GM18519 (cell line): ENCODE results near the gene CACNA1A.

Experiments
- ATAC-seq: cut with Tn5 transposase; IDR thresholded peaks from one replicate; pipeline ENCODE4 v1.9.1; 2021; ENCODE audit warnings: mild to moderate bottlenecking, moderate library complexity; ENCODE audit not compliant: unreplicated experiment, low FRiP score

CACNA1A gene

GRCh38 chr19:13241231-13242104 is 264.8 kb downstream of the CACNA1A start:
- no peak for ATAC-seq

DNA sequence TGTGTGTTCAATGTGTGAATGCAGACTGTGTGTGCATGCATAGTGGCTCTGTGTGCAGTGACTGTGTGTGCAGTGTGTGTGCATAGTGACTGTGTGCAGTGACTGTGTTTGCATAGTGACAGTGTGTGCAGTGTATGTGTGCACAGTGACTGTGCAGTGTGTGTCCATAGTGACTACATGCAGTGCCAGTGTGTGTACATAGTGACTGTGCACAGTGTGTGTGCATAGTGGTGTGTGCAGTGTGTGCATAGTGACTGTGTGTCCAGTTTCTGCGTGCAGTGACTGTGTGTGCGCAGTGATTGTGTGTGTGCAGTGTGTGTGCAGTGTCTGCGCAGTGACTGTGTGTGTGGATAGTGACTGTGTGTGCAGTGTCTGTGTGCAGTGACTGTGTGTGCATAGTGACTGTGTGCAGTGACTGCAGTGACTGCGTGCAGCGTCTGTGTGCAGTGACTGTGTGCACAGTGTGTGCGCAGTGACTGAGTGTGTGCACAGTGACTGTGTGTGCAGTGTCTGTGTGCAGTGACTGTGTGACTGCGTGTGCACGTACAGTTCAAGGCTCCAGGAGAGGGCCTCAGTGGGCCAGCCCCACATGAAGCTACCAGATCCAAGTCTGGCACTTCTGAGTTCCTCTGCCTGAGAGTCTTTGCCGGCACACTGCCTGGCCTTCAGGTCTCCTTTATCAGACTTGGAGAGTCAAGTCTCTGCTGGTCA is 265.8 kb downstream of the CACNA1A start:
- ATAC-seq = no peak

DNA sequence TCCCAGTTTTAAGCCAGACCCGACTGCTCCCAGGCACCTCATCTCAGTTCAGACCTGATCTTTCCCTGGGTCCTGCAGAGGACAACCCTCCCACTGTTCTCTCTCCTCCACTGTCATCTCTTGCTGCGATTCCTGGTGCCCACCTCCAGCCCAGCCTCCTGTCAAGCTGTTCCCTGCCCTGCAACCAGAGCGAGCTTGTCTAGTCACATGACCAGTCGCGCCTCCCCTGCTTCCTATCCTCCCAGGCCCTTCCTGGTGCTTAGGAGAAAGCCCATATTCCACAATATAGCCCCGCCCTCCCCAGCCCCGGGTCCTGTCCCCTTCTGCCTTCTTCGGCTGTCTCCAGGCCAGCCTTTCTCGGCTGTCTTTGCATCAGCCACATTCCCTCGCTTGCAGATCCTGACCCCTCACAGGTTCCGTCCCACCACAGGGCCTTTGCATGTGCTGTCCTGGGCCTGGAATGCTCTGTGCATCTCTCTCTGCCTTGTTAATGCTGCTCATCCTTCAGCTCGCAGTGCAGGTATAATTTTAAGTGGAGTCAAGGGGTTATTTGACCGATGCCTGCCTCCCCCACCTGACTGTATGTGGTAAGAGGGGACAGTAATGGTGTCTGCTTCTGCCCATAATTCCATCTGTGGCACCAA is 267.3 kb downstream of the CACNA1A start:
- ATAC-seq = no peak

DNA sequence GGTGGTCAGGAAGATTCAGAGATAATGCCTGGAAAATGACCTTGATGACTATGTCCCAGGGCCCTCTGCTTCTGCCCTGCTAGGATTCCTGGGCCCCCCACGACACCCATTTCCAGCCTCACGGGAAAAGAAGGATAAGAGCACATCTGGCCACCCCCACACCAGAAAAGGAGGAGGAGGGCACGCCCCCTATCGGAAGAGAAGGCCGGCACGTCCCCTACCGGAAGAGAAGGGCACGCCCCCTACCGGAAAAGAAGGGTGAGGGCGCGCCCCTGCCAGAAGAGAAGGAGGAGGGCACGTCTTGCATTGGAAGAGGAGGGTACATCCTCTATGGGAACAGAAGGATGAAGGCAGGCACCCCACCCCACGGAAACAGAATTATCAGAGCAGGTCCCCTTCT is 271.8 kb downstream of the CACNA1A start:
- ATAC-seq = no peak

DNA sequence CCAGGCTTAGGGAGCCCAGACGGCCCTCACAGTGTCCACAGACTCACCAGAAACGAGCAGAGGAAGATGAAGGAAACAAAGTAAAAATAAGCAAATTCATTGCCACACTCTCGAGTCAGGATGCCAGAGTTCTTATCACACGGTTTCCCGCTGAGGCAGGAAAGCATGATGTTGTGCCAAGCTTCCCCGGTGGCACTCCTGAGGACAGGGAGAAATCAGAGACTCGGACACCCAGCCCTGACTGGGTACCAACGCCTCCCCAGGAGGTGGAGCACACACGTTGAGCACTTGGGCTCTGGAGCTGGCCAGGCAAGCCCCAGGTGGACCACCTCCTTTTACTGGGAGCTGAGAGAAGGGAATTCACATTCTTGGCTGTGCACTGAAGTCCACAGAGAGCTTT is 274.6 kb downstream of the CACNA1A start:
- ATAC-seq = no peak

DNA sequence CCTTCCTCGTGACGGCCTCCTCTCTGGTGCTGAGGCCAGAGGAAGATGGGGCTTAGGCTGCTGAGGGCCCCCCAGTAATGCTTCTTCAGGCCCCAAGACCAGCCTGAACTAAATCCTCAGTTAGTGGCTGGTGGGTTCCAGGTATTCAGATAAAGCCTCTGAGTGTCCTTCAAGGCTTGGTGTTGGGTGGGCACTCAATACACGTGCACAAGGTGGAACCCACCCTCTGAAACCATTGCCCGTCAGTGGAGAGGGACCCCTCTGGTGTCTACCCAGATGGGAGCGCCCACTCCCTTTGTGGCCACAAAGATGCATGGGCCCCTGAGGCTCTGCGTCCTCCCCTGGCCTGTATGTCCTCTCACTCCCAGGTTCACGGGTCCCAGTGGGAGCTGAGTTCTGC is 277.0 kb downstream of the CACNA1A start:
- ATAC-seq = no peak

GRCh38 chr19:13228561-13228960 is 277.7 kb downstream of the CACNA1A start:
- ATAC-seq = no peak

DNA sequence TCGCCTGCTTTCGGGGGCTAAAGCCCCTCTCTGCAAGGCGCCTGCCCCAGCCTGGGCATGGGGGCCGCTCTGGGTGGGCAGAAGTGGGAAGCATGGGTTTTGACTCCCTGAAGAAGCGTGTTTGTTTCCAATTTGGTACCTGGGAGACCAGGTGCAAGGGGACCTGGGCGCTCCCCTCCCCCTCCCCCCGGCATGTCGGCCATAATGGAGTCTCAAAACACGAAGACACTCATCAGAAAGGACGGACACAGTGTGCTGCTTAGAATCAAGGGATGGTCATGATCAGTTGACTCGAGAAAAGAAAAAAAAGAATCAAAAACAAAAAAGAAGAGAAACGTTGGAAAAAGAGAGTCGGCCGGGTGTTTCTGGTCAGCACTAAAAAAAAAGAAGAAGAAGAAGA is 279.3 kb downstream of the CACNA1A start:
- no peak for ATAC-seq

DNA sequence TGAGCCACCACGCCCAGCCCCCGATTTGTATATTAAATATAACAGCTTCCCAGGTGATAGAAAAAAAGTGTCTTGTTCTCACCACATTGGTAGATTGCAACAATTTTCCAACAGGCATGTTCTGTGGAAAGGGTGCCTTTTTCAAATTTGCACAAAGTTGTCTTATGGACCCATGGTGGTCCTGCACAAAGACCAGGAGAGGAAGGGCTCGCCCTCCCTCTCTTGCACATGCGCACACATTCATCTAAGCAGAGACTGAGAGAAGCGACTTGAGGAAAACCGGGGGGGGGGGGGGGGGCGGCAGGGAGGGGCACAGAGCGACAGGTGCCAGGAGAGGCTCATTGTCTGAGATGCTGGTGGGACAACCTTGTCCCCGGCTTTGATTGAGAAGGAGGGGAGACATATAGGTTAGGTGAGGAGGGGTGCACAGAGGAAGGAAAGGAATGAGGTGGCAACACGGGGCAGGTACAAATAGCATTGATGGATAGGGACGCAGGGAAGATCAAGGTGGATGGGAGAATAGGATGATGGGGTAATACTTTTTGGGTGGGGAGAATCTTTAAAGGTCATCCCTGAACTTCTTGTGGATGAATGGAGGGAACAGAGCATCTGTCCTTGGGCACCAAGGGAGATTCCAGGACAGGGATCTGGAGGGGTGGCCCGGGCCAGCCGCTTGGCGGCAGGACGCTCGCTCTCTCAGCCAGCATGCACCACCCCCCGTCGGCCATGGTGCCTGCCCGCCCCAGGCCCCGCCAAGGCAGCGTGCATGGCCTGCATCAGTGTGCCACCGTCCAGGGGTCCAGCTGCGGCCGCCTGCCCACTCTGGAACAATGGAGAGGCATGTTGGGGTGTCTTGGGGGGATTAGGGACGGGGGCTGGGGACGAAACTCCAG is 280.1 kb downstream of the CACNA1A start:
- no peak for ATAC-seq

- ATAC-seq = no peak
Measured at GRCh38 chr19:13225085-13225484, 281.2 kb downstream of the CACNA1A start.

DNA sequence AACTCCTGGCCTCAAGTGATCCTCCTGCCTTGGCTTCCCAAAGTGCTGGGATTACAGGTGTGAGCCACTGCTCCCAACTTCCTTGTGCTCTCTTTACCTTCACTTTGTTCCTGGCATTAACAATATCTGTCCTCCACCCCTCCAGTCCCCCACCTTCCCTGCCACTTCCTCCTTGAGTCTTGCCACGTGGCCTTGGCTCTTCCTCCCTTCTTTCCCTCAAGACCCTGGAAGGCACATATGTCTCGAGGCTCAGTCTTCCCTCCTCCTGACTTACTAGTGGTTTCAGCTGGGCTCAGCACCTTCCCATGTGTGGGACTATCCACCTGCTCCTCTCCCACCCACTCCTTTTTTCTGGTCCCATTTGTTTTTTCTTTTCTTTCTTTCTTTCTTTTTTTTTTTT is 285.4 kb downstream of the CACNA1A start:
- no peak for ATAC-seq

DNA sequence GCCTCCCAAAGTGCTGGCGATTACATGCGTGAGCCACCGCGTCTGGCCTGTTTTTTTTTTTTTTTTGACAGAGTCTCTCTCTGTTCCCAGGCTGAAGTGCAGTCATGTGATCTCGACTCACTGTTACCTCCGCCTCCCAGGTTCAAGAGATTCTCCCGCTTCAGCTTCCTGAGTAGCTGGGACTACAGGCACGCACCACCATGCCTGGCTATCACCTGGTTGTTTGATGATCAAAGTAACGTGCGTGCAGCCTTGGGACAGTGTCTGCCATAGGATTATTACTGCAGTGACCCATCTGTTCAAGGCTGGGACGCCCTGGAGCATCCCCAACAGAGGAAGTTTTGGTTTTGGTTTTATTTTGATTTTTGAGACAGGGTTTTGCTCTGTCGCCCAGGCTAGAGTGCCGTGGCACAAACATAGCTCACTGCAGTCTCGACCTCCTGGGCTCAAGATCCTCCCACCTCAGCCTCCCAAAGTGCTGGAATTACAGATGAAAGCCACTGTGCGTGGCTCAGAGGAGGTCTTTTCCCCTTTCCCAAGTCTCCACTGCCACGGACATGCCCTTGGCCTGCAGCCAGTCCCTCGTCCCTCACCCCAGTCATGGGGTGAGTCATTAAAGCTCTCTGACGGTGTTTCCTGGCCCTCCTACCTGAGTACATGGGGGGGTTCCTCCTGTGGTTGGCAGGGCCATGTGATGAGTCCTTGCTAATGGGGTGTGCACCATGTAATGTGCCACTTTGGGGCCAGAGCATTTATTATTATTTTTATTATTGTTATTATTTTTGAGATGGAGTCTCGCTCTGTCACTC is 290.5 kb downstream of the CACNA1A start:
- no peak for ATAC-seq

- ATAC-seq = no peak
Measured at GRCh38 chr19:13214036-13214730, 292.1 kb downstream of the CACNA1A start.

- ATAC-seq = no peak
Measured at GRCh38 chr19:13212759-13213330, 293.4 kb downstream of the CACNA1A start.

DNA sequence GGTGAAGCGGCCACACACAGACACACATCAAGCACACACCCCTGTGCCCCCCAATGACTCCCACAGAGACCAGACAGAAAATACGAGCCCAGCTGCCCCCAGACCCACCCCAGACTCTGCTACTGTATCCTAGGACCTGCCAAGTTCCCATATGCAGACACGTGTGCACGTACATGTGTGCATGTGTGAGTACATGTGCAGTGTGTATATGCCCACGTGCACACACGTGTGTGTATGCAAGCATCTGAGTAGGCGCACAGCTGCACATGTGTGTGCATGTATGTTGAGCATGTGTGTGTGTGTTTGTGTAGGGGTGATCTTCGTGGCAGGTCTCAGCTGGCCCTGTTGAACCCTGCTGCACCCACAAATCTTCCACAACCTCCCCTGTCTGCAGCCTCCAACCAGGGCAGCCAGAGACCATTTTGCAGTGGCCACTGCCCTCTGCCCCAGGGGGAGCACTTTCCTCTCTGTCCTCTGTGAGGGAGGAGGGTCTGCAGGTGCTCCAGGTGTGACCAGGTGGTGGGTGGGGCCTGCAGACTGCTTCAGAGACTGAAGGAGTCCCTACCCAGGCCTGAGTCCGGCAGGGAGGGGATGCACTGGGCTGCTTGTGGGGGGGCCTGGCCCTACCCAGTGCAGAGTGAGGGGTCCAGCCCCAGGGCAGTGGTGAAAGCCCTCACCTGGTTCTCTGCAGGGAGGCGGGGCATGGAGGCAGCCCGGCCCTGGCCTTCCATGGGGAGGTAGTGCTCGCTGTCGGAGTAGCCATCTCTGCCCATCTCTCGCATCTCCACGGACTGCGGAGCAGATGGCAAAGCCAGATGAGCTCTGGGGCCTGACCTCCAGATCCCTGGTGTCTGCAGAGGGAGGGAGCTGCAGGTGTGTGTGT is 294.6 kb downstream of the CACNA1A start:
- no peak for ATAC-seq

- no peak for ATAC-seq
Measured at GRCh38 chr19:13210941-13211340, 295.3 kb downstream of the CACNA1A start.

- ATAC-seq = no peak
Measured at GRCh38 chr19:13210339-13210775, 295.9 kb downstream of the CACNA1A start.
